Omental fat pad (tissue), 4 donors: Measurements from ENCODE around the gene TRDN. TPM values are rescaled to one million over a fixed set of nuclear protein-coding genes. Genes with fewer than 3 reads are reported as not detected.

Experiments used
- ATAC-seq: fragments of 150-250 bp; one replicate; pipeline ENCODE4 v1.9.1; 2016; ENCODE audit warnings: mild to moderate bottlenecking, moderate library complexity; ENCODE audit not compliant: low FRiP score
- DNase-seq: peaks from one replicate; pipeline ENCODE4 v3.0.0-alpha.2; 2019; ENCODE audit warnings: low spot score
- total RNA-seq, 4 donors: library from RNA; depleted of rRNA; stranded (reverse); fragments of >200 nt; gene quantifications; one replicate each; pipeline ENCODE4 v1.1.0, GENCODE V29; 2016
- TF ChIP-seq, protein P1 (sequence below), 3 donors: fragments of 450-650 bp; IDR thresholded peaks; one replicate each; pipeline ENCODE4 v1.5.1; 2016 to 2017; ENCODE audit warnings: antibody characterized with exemption in 3 of 3, mild to moderate bottlenecking in 3 of 3, moderate library complexity in 2 of 3

The TRDN gene
- total RNA-seq, 4 donors from 2014 or later, result 0.09 to 1.1 (median 0.12) TPM; not detected in 1

DNA sequence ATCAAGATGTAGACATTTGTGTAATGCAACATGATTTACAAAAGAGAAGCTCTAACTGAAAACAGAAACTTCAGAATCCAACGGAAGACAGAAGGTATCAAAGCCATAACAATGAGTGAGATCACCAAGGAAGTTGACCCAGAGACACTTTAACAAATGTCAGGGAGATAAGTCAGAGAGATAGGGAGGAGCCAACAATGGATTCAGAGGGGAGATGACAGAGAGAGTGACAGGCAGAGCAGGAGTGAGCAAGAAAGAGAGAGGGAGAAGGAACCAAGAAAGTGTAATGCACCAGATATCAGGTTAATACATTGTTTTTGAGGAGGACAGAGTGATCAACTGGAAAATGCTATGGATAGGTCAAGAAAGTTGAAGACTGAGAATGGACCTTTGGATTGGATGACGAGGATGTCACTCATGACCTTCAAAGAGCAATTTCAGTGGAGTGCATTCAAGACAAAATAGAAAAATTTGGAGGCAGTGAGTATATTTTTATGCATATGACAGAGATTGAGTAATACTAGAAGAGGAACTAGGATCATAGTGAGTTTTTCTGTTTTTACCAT lies 86.6 kb downstream of the TRDN start:
- no peak for ATAC-seq
- TF ChIP-seq, protein P1, sequence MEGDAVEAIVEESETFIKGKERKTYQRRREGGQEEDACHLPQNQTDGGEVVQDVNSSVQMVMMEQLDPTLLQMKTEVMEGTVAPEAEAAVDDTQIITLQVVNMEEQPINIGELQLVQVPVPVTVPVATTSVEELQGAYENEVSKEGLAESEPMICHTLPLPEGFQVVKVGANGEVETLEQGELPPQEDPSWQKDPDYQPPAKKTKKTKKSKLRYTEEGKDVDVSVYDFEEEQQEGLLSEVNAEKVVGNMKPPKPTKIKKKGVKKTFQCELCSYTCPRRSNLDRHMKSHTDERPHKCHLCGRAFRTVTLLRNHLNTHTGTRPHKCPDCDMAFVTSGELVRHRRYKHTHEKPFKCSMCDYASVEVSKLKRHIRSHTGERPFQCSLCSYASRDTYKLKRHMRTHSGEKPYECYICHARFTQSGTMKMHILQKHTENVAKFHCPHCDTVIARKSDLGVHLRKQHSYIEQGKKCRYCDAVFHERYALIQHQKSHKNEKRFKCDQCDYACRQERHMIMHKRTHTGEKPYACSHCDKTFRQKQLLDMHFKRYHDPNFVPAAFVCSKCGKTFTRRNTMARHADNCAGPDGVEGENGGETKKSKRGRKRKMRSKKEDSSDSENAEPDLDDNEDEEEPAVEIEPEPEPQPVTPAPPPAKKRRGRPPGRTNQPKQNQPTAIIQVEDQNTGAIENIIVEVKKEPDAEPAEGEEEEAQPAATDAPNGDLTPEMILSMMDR (IDR thresholded peaks at IDR 0.05), result no peak
- no peak for DNase-seq

DNA sequence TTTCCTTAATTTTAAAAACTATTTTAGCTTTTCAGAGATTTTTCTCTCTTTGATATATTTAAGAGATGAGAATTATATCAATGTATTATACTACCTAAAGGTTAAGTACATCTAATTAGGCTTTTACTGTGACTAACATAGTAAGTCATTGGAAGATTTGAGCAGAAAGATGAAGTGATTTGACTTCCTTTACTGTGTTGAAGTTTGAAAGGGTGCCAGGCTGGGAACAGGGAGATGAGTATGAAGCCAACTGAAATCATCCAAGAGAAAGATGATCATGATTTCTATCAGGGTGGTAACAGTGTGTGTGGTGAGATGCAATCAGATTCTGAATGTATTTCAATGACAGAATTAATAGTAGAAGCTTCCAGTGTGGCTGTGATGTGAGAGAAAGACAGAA lies 87.3 kb downstream of the TRDN start:
- no peak for ATAC-seq
- no peak for DNase-seq
- TF ChIP-seq, protein P1 (IDR thresholded peaks at IDR 0.05), result no peak

DNA sequence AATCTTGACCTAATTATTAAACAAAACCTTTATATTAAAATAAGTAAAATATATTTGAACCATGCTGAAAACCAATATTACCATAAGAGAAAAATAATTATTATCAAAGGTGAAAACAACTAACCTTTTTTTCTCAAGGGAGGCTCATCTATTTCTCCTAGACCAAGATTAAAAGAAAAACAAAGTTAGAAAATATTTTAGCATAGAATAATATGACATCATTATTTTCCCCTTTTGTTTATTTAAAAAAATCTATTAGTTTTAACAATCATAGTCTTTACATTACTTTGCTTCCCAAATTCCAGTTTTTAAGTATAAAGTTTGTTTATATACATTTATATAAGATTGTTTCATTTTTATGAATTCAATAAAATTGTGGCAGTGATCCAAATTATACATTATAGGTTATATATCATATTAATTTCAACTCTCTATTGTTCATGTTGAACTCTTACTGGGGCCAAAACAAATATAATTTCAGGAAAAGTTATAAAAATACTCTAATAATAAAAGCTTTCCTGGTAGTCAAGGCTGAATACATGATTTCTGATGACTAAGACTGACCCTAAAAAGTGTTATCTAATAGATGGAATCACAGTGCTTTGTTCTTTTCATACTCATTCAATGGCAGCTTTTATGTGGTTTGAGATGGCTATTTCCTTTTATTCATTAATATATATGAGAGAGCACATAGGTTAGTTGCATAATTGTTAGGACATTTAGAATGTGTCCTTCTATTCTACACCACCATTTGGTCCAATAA lies 89.4 kb downstream of the TRDN start:
- no peak for ATAC-seq
- TF ChIP-seq, protein P1 (IDR thresholded peaks at IDR 0.05), result no peak
- DNase-seq, result no peak

DNA sequence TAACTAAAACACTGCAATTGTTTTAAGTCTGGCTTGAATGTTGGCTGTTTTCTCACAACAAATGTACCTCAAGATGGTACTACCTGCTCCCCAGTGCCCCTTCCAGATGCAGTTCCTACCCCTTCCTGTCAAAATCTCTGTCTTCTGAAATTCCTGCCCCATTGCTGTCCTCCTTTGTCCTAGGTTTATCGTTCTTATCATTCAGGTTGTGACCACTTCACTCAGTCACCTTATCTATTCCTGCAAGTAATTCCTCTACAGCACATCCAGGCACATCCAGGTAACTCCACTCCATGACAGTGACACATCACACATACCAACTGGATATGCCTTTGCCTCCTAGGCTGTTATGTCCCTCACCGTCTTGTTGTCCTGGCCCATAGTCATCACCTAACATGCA lies 90.2 kb downstream of the TRDN start:
- TF ChIP-seq, protein P1 (IDR thresholded peaks at IDR 0.05), result no peak
- no peak for DNase-seq
- no peak for ATAC-seq

DNA sequence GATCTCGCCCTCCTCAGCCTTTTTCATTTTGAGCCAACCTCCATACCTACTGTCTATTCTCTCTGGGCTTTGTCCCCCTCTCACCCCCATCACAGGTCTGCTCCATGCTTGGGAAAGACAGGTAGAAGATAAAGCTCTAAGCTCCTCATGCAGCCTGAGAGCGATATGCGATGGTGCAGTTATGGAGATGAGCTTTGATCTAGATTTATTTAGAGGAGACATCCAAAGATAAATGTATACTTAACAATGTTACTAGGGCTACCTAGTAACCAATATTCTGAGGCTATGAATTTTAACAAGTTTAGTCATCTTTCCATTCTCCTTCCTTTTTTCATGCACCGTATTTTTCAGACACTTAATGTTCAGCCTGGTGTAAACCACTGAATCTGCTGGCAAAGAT lies 95.3 kb downstream of the TRDN start:
- ATAC-seq, result no peak
- no peak for DNase-seq
- TF ChIP-seq, protein P1 (IDR thresholded peaks at IDR 0.05), result no peak

DNA sequence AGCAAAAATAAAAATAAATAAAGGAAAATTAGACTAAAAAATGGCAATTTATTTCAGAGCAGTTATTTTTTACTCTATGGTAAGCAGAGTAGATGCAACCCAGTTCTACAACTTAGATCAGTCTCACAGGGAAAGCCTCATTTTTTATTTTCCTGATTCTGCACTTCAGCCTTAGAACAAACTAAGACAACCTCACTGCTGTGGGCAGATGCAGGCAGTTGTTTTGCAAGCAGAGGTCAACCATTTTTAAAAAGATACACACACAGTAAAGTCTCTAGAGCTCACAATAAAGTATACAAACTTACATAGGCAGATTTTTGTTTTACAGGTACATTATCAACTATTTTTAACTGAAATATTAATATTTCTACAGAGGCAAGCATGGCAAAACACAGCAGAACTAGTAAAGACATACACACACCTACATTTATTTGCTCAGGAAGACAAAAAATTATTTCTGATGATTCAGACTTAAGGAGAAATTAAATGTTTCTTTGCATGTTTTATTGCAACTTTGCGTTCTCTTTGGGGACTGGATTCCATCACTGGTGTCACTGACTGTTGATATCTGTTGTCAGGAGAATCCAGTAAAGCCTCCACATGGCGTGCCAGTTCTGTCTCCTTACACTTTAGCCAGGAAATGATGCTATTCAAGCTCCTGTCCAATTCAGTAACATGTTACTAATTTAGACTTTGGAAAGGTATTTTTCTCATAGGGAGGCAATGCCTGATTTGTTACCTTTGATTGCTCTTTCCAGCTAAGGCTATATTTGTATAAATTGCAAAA lies 102.7 kb downstream of the TRDN start:
- ATAC-seq (no peak), DNase-seq (no peak)
- TF ChIP-seq, protein P1 (IDR thresholded peaks at IDR 0.05), result no peak
